KG1 (cell line): ENCODE results near the gene UXT.
"Not testable (repeated sequence)": the region's sequence is repeated elsewhere in the genome, so short reads cannot be mapped to it uniquely, and the experiment has no call there.

ENCODE experiments used
- DNase-seq: peaks from one replicate; lab custom pipeline; 2025; lab: John Stamatoyannopoulos, UW

The UXT gene

GRCh38 chrX:47614618-47615017 is 44.4 kb downstream of the UXT start:
- no peak for DNase-seq

- no peak for DNase-seq
These were observed 45.9 kb downstream of the UXT start for GRCh38 chrX:47613082-47613481.

DNA sequence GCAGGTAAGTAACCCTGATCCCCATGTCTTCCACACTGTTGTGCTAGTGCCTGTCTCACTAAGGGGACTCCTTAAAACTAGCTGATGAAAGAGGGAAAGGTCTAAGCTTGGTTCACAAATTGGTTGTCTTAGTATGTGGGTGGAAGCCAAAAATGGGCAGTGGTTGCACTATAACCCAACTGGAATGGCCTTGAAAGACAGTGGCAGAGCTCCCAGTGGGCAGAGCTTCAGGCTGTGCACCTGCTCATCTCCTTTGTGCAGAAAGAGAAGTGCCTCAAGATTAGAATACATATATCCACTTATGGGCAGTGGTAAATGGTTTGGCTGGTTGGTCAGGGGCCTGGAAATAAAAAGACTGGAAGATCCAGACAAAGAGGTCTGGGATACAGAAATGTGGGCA is 46.6 kb downstream of the UXT start:
- DNase-seq, result no peak

GRCh38 chrX:47611926-47612325 is 47.1 kb downstream of the UXT start:
- no peak for DNase-seq

DNA sequence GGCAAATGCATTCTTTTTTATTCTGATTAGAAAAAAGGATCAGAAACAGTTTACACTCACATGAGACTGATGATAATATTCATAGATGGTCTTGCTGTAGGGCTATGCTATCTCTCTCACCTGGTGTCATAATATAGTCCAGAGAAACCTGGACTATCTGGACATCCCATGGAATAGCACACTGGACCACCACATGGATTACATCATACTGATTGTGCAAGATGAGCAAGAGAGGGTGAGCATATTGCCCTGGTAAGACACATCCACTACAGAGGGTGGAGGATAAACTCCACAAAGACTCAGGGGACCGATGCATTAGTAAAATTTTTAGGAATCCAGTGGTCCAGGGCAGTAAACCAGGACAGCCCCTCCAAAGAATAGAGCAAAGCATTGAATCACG is 47.5 kb downstream of the UXT start:
- no peak for DNase-seq

DNA sequence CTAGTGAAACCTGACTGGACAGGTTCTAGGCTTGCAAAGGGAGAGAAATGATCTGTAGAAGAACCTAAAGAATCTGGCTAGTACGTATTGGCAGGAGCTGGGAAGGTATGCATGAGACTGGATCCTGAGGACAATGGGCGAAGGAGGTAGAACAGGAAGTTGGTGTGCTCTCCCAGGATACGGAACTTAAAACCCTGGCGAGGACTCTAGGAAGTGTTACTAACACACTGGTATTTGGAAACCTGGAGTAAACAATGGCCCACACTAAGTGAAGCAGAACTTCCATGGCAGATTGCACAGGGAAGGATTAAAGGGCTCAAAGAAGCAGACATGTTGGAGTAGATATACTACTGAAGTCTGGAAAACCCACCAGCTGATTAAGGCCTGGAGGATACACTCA is 48.5 kb downstream of the UXT start:
- DNase-seq, result no peak

DNA sequence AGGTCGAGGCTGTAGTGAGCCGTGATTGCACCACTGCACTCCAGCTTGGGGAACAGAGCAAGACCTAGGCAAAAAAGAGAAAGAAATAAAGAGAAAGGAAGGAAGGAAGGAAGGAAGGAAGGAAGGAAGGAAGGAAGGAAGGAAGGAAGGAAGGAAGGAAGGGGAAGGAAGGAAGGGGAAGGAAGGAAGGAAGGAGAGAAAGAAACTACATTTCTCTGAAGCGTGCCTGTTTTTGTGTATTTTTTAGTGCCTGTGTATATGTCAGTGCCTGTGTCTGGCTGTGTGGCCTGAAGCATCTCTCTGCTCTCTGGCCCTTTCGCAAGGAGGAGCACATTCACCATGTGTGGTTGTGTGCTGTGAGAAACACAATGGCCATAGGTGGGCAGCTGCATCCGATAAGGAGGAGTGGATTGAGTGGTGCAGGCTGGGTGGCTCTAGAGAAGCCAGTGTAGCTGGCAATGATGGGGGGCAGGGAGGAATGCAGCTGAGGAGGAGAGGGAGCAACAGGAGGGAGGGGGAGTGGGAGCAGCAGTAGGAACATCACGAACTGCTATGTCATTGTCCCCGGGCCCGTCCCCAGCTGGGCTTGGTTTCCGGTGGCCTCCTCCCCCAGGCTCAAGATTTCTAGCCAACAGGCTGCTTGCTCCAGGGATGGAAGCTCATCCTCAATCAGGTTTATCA is 50.7 kb downstream of the UXT start:
- no peak for DNase-seq

DNA sequence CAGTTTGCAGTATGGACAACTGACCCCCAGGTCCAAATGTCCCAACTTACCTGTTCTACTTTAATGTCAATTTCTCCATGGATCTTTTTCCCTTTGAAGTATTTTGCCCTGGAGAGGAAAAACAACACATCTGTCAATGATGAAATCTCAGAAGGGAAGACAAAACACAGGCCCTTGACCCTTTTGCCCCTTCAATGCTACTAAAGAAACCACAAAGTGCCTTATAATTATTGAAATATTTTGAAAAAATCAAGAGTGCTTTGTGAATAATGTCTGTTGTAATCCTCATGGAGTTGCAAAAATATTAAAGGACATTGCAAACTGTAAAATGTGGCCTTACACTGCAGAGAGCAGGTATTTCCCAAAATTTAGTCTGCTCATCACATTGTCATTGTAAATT is 51.9 kb downstream of the UXT start:
- DNase-seq, result no peak

DNA sequence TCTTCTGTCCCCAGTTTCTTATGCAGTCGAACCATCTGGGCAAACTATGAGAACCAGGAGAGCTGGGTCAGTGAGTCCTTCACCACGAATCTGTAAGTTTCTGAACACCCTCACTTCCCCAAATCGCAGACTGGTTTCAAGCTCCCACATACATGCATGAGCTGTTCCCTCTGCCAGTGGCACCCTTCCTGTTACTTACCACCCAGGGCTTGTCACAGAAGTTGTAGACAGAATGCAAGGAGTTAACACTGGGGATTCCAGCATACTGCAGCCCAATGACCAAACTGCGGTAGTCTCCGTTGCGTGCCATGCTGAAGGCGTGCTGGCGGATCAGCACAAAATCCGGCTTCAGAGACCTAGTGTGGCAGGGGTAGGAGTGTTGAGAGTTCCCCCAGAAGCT is 54.0 kb downstream of the UXT start:
- DNase-seq, result no peak

DNA sequence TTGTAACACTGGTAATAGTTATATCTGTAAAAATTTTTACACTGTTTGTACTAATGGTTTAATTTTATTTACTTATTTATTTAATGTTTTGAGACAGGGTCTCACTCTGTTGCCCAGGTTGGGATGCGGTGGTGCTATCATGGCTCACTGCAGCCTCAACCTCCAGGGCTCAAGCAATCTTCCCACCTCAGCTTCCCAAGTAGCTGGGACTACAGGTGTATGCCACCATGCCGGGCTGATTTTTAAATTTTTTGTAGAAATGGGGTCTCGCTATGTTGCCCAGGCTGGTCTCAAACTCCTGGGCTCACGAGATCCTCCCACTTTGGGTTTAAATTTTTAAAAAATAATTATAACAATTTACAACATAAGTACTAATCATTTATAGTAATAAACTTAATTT is 55.9 kb downstream of the UXT start:
- not testable (repeated sequence) for DNase-seq
